GM20431 (cell line): Measurements from ENCODE around the gene GNG12.

Source experiments
- in situ Hi-C: fragments of 300-500 bp; cut with MseI, MboI; formaldehyde crosslinking; loops from one replicate; pipeline ENCODE4 v1.15.0; 2020; ENCODE audit warnings: low sequenced_read_pairs; ENCODE audit not compliant: unreplicated experiment

The GNG12 gene

GRCh38 chr1:67832737-67833601, at the start of gene GNG12:
TSS of gene GNG12 (minus strand) at chr1:67833467. CDS start at chr1:67707686, 125,781 bp downstream.
- in situ Hi-C loops, result no loop called here

DNA sequence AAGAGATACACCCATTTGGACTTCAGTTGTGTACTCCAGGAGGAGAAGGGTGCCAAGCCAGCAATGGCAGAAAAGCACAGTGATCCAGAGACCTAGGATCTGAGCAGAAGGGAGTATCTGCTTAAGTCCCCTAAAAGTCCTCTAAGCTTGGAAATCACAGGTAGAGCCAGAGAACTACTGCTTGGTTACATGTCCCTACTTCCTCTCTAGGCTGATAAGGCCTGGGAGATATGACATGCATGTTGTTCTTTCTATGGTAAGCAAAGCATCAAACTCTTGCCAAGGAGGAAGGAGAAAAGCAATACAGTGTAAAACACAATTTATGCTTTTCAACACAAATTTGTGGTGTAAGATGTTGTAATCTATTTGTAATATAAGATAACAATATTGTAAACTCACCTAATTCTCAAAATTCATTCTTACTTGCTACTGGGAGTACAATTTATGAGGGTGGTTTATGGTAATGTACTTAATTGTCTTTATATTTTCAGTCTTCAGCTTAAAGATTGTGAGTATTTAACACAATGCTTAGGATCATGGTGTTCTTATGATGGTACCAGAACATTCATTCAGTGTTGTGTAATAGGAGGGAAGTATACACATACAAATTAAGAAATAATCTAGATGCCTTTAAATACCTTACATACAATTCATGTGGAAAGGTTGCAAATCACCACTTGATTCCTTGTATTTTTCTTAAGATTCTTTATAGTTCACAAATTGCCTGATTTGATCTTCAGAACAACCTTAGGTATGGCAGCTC, 49.1 kb upstream of the GNG12 start:
- in situ Hi-C loops, result no loop called here

GRCh38 chr1:67880056-67880601, 46.9 kb upstream of the GNG12 start:
- in situ Hi-C loops, result no loop called here

DNA sequence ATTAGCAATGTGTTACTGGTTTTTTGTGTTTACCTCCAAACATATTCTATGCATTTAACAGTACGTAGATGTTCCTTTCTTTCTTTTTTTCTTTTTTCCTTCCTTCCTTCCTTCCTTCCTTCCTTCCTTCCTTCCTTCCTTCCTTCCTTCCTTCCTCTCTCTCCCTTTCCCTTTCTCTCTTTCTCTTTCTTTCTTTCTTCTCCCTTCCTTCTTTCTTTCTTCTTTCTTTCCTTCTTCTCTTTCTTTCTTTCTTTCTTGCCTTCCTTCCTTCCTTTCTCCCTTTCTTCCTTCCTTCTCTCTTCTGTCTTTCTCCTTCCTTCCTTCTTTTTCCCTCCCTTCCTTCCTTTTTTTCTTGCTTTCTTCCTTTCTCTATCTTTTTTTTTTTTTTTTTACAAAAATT, 46.2 kb upstream of the GNG12 start:
- in situ Hi-C loops, result no loop called here

- in situ Hi-C loops, result no loop called here
Observed at GRCh38 chr1:67874501-67875111, 41.3 kb upstream of the GNG12 start.

DNA sequence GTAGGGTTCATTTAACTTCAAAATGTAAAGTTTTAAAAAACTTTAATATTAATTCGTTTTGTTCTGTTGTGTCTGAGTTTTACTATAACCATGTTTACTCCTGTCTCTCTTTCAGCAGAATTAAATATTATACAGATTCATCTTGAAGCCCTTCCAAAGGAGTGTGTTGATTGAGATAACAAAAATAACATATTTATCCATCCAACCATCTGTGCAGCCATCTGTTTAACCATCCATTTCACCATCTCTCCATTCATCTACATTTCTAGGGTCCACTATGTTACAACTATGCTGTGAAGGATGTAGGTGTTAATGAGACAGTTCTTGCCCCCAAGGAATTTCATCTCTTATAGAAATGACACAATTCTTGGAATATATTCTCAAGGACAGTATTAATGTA, 36.0 kb upstream of the GNG12 start:
- in situ Hi-C loops, result no loop called here

GRCh38 chr1:67863637-67864036, 30.4 kb upstream of the GNG12 start:
- in situ Hi-C loops, result no loop called here

DNA sequence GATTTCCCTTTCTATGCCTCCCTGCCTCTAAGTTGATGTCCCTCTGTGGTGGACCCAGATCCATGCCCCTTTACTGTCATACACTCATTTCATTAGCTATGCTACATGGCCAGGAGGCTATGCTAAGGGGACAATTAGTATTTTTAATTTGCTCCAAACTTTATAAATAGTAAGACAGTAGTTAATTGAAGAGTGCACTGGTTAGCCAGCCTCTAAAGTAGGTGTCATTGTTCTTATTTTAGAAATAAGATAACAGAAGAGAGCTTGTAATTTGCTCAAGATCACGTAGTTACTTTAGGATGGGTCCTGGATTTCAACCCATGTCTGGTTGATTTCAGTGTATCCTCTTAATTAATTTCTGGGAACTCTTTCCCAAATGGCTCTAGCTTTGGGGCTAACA, 29.4 kb upstream of the GNG12 start:
- in situ Hi-C loops, result no loop called here

- in situ Hi-C loops, result no loop called here
Observed at GRCh38 chr1:67861856-67862516, 28.7 kb upstream of the GNG12 start.

GRCh38 chr1:67860776-67861175, 27.5 kb upstream of the GNG12 start:
- in situ Hi-C loops, result no loop called here

DNA sequence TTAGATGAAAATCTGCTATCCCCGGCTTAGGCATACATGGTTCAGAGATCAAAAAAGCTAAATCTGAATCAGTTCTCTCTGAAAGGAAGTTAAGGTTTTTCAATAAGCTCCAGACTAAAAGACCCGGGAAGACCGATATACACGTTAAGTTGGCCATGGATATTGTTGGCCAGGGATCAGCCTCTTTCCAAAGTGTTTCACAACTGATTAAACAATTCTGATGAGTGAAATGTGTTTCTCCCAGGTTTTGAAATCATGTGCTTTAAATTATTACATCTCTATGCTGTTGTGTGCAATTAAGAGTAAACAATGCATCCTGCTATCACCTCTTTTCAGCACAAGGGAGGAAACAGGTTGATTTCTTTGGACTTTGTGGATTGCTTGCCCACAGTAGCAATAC, 23.7 kb upstream of the GNG12 start:
- in situ Hi-C loops, result no loop called here

DNA sequence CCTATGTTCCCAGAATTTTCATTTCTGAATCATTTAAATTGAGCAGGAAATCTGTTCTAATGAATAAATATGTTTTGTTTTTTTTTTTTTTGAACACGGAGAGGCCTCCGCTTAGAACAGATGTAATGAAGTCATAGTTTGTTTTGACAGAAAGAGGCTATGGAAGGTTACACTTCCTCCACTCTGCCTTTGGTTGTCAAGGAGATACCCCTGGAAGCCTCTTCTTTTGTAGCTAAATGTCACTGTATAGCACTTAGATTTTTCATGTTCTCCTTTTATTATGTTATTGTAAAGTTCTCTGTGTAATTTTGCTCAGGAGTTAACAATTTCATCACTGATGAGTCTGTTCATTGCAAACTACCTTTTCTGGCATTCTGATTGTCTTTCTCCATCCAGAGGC, 22.7 kb upstream of the GNG12 start:
- in situ Hi-C loops, result no loop called here

GRCh38 chr1:67855444-67855843, 22.2 kb upstream of the GNG12 start:
- in situ Hi-C loops, result no loop called here

GRCh38 chr1:67853704-67854103, 20.4 kb upstream of the GNG12 start:
- in situ Hi-C loops, result no loop called here

DNA sequence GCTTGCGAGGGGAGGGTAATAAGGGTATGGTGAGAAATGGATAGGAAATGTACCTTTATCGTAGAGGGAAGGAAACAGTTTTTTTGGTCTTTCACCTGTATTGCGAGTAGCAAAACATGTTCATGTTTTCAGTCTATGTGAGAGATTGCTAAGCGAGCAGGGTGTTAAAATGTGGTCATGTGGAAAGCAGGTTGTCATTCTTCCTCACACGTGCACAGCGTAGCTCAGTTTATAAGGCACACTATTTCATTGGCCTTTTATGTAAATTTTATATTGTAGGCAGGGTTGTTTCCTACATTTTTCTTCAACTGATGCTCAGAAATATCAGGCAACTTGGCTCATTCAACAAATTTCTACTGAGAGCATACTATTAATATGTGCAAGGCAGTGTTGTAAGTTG, 18.5 kb upstream of the GNG12 start:
- in situ Hi-C loops, result no loop called here

- in situ Hi-C loops, result no loop called here
Observed at GRCh38 chr1:67850611-67851075, 17.4 kb upstream of the GNG12 start.

GRCh38 chr1:67850151-67850551, 16.9 kb upstream of the GNG12 start:
- in situ Hi-C loops, result no loop called here

- in situ Hi-C loops, result no loop called here
Observed at GRCh38 chr1:67847466-67847865, 14.2 kb upstream of the GNG12 start.

DNA sequence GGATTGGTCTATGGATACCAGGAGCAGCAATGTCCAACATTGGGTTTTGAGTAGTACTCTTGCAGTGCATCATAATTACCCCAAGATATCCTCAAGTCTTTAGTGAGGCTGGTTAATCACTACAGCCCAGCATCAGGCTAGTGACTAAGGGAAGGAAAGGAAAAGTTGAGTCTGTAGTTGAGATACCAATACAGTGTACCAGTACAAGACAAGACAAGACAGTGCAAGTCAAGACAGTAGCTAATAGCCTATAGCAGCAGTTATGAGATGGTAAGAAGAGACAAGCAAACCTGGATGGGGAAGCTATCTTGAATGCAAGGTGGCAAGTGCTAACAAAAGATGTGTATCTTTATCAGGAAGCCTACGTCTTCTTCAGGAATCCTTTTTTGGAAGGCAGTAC, 13.3 kb upstream of the GNG12 start:
- in situ Hi-C loops, result no loop called here

DNA sequence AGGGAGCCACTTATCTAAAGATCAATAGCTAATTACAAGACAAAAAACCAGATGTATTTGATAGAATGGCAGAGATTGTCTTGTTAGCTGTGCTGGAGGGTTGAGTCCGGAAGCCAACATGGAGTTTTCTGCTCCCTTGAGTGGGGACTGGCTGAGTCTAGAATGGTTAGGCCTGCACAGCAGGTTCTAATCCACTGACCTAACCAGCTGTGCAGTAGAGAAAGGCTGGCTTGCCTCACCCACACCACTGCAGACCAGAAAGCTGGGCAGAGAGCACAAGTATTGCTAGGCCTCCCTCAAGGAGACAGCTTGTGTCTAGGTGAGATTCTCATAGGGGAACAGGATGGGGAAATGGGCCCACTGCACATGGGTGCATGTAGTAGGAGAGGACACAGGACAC, 11.7 kb upstream of the GNG12 start:
- in situ Hi-C loops, result no loop called here
